HG02678 (cell line): Measurements from ENCODE around the gene IL1RN.

Experiments used
- ATAC-seq: cut with Tn5 transposase; IDR thresholded peaks from one replicate; pipeline ENCODE4 v1.9.1; 2021; ENCODE audit warnings: mild to moderate bottlenecking, moderate library complexity; ENCODE audit not compliant: unreplicated experiment

Gene IL1RN

GRCh38 chr2:113171334-113172075 is 44.1 kb downstream of the IL1RN start:
- ATAC-seq, result no peak

GRCh38 chr2:113172721-113173541 is 45.5 kb downstream of the IL1RN start:
- no peak for ATAC-seq

GRCh38 chr2:113173542-113174375 is 46.4 kb downstream of the IL1RN start, which contains the start of gene PSD4:
TSS of gene PSD4 (plus strand) at chr2:113173971. CDS start at chr2:113182457, 8,486 bp downstream.
- ATAC-seq, result peak; percentile 79

- ATAC-seq, result no peak
Observed at GRCh38 chr2:113174376-113174750, 47.0 kb downstream of the IL1RN start.

- ATAC-seq, result peak; percentile 62
Observed at GRCh38 chr2:113175042-113175628, 47.7 kb downstream of the IL1RN start.

GRCh38 chr2:113175736-113176695 is 48.6 kb downstream of the IL1RN start:
- ATAC-seq, result peak; percentile 20

GRCh38 chr2:113176696-113177355 is 49.4 kb downstream of the IL1RN start:
- ATAC-seq, result no peak

- no peak for ATAC-seq
Observed at GRCh38 chr2:113178069-113178746, 50.8 kb downstream of the IL1RN start.

GRCh38 chr2:113178891-113179290 is 51.5 kb downstream of the IL1RN start:
- ATAC-seq, result no peak

- ATAC-seq, result no peak
Observed at GRCh38 chr2:113179446-113180045, 52.1 kb downstream of the IL1RN start.

GRCh38 chr2:113180131-113180946 is 52.9 kb downstream of the IL1RN start:
- no peak for ATAC-seq

- no peak for ATAC-seq
Observed at GRCh38 chr2:113181258-113182051, 54.1 kb downstream of the IL1RN start.

GRCh38 chr2:113182471-113183260 is 55.3 kb downstream of the IL1RN start:
- no peak for ATAC-seq

- no peak for ATAC-seq
Observed at GRCh38 chr2:113183264-113183663, 55.9 kb downstream of the IL1RN start.
